ENCODE data around the gene KRT8.

KRT8 gene

DNA sequence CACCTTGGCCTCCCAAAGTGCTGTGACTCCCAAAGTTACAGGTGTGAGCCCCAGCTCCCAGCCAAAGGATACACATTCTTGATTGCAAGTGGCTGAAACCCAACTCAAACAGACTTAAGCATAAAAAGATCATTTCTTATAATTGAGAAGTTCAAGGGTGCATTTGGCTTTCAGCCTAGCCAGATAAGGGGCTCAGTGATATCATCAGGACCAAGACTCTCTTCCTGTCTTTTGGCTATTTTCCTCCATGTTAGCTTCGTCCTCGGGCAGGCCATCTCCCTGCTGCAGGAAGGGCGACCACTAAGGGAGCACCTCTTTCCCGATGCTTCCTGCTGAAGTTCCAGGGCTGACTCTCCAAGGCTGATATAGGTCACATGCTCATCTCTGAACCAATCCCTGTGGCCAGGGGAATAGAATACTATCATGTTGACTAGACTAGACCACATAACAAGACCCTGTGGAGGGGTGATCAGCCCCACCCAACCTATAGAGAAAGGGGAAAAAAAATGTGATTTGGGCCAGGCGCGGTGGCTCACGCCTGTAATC, 9.8 kb upstream of the KRT8 start:
- Mint-ChIP-seq H3K36me3 (ENCODE audit: low read depth) (no peaks in the 10 kb centered on the region), H3K27ac (no peak overlapping the region), H3K4me3 (no peak overlapping the region), H3K27me3 (no peaks in the 10 kb centered on the region), H3K9me3 (no peaks in the 10 kb centered on the region), H3K4me1 (ENCODE audit: low read depth) (no peaks in the 10 kb centered on the region)
- no peak for DNase-seq

DNA sequence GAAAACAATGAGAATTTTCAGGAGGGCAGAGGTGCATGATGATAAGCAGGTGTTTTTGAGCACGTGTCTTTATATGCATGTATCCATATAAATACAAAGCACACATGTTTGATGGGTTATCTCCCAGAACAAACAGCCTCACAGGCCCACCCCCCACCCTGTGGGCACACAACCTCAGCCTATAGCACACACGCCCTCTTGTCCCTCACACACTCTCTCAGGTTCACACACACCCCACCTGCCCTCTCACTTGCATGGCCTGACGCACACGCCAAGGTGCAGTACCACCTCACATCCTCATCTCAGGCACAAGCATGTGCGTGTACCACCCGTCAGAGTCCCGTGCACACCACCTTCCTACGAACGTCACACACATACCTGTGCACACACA, 8.6 kb upstream of the KRT8 start:
- no peaks in the 10 kb centered on the region for H3K9me3 Mint-ChIP-seq
- no peaks in the 10 kb centered on the region for H3K36me3 Mint-ChIP-seq (ENCODE audit: low read depth)
- H3K4me1 Mint-ChIP-seq (ENCODE audit: low read depth): no peaks in the 10 kb centered on the region
- no peak for DNase-seq
- no peak overlapping the region for H3K4me3 Mint-ChIP-seq
- no peaks in the 10 kb centered on the region for H3K27me3 Mint-ChIP-seq
- no peak overlapping the region for H3K27ac Mint-ChIP-seq

DNA sequence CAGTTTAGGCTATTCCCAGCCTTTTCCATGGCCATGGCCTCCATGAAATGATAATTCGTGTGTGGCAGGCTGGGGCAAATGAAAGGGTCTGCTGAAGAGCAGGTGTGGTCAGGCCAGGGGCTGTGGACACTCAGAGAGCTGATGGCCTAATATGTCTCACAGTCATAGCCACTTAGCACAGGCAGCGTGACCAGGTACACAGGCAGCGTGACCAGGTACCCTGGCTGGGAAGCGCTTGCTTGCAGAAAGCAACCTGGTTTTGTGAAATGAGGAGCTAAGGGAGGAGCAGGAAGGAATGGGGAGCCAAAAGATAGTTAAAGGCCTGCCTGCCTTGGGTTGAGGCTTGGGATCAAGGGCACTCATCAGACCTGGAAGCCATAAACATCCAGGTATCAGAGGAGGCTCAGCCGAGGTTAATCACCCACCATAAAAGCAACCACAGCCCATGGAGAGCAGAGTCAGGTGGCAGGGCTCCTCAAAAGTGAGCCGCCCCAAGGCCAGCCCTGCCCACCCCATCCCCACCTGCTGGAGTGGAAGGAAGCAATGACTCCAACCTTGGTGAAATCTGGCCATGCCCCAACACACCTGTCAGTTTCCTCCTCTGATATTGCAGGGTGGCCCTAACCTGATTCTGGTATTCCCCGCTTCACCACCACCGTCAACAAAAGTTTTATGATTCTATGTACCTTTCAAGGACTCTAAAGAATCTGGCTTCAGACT, 8.0 kb upstream of the KRT8 start:
- H3K4me3 Mint-ChIP-seq: no peak overlapping the region

DNA sequence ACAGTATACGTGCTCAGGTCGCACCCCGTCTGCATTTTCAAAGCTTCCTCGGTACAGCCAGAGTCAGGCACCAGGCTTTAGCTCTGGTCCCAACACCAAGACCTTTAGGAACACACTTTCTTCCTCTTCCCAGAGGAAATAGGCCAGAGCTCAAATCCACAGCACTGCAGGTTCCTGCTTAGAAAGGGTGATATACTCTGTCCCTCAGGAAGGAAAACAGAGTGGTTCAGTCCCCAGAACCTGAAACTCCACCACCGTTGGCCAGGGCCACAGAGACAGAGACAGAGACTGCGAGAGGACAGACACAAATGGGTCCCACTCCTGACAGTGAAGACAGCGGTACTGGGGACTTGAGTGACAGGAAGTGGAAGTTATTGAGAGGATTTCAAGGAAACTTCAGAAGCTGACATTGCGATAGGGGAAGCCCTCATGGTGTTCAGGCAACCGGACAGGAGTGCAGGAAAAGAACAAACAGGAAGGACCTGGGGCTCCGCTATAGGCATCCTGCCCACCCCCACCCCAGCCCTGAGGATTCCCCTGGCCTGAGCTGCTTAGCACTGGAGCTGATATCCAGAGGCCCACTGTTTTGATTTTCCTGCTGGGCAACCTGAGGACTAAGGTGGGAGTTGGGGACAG, 5.5 kb upstream of the KRT8 start:
- Mint-ChIP-seq H3K36me3 (ENCODE audit: low read depth) (no peaks in the 10 kb centered on the region), H3K4me1 (ENCODE audit: low read depth) (no peaks in the 10 kb centered on the region), H3K4me3 (no peak overlapping the region), H3K9me3 (no peaks in the 10 kb centered on the region), H3K27me3 (no peaks in the 10 kb centered on the region), H3K27ac (no peak overlapping the region)
- DNase-seq: no peak

More for the DNA sequence above, 8.0 kb upstream of the KRT8 start:
- no peaks in the 10 kb centered on the region for H3K9me3 Mint-ChIP-seq
- H3K4me1 Mint-ChIP-seq (ENCODE audit: low read depth): no peaks in the 10 kb centered on the region
- no peaks in the 10 kb centered on the region for H3K27me3 Mint-ChIP-seq
- no peak for DNase-seq
- no peaks in the 10 kb centered on the region for H3K36me3 Mint-ChIP-seq (ENCODE audit: low read depth)
- H3K27ac Mint-ChIP-seq: no peak overlapping the region

DNA sequence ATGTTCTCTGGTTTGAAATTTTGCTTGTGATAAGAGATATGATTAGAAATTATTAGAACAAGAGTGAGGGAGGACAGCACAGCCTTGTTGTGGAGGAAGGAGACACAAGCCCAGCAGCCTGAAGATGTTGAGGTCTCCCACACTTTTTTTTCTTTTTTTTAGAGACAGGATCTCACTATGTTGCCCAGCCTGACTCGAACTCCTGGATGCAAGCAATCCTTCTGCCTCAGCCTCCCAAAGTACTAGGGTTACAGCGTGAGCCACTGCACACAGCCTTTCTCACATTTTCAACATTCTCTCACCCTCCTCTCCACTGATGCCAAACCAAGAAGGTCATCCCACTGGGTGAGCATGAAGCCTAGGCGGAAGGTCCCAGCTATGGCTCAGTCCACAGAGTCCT, 4.9 kb upstream of the KRT8 start:
- H3K9me3 Mint-ChIP-seq: no peaks in the 10 kb centered on the region
- no peaks in the 10 kb centered on the region for H3K36me3 Mint-ChIP-seq (ENCODE audit: low read depth)
- DNase-seq: no peak
- no peaks in the 10 kb centered on the region for H3K4me1 Mint-ChIP-seq (ENCODE audit: low read depth)
- no peak overlapping the region for H3K27ac Mint-ChIP-seq
- H3K4me3 Mint-ChIP-seq: no peak overlapping the region
- H3K27me3 Mint-ChIP-seq: no peaks in the 10 kb centered on the region

DNA sequence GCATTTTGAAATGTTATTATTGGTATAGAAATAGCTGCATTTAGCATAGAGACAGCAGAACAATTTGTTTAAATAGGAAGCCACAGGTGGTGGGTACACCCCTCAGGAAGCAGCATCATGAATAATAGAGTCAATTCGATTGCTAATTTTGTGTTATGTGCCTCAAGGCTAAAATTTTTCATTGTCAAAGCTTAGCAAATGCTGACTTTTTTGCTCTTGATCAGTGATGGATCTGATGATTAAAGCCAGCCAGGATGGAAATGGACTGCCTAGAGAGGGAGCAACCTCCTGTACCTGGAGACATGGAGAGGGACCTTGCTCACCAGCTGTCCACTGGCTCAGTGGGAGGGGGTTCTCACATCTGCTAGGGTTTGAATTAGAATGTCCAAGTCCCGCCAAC, 4.5 kb upstream of the KRT8 start:
- Mint-ChIP-seq H3K27me3 (no peaks in the 10 kb centered on the region), H3K36me3 (ENCODE audit: low read depth) (no peaks in the 10 kb centered on the region), H3K4me3 (no peak overlapping the region), H3K27ac (no peak overlapping the region), H3K9me3 (no peaks in the 10 kb centered on the region), H3K4me1 (ENCODE audit: low read depth) (no peaks in the 10 kb centered on the region)
- no peak for DNase-seq

DNA sequence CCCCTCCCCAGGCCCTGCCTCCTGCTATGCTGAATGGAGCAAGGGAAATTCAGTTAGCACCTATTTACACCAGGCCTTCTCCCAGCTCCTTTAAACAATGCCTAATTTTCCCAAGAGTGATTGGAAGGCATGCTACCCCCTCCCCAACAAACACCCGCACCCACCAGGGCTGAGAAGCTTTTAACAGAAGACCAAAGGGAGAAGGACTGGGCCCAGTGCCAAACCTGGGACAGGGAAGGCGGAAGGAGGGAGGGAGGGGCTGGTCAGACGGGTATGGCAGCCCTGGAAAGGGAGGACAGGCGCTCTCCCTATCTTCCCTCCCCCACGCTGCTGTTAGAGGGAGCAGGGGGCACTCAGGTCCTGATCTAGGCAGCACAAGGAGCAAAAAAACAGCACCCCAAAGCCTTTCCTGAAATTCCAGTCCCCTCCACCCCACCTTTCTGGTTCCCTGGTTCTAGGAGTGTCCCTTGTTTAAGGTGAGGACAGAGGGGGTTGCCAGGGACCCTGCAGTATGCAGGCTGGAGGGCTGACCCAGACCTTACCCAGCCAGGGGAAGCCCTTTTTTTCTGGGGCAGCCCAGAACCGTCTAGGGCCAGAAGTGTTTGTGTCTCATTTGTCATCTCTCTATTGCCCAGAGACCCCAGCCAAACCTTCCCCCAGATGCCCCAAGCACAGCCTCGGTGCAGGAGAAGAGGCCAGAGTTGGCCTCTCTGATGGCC, 2.4 kb upstream of the KRT8 start:
- Mint-ChIP-seq H3K27me3 (no peaks in the 10 kb centered on the region), H3K36me3 (ENCODE audit: low read depth) (no peaks in the 10 kb centered on the region), H3K4me1 (ENCODE audit: low read depth) (peaks cover 9% of the 10 kb centered on the region), H3K9me3 (no peaks in the 10 kb centered on the region), H3K4me3 (no peak overlapping the region), H3K27ac (no peak overlapping the region)
- DNase-seq: no peak

DNA sequence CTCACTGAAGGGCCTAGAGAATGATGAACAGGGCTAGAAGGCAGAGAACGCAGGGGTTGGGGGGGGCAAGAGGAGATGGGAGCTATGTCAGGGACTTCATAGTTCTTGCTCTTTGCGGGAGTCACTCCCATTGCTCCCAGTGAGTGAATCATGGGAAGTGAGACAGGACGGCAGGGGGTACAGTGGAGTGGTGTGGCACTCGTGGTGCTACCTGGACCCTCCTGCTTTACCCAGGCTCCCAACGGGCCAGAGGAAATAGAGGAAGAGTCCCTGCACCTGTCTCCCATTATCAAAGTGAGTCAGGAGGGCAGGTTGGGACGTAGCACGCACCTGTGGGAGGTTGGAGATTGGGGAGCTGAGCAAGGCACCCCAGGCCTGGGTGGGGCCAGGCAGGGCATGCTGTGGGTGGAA, 1.3 kb upstream of the KRT8 start:
- no peak overlapping the region for H3K27ac Mint-ChIP-seq
- DNase-seq: no peak
- no peaks in the 10 kb centered on the region for H3K36me3 Mint-ChIP-seq (ENCODE audit: low read depth)
- H3K9me3 Mint-ChIP-seq: no peaks in the 10 kb centered on the region
- no peaks in the 10 kb centered on the region for H3K27me3 Mint-ChIP-seq
- no peak overlapping the region for H3K4me3 Mint-ChIP-seq
- H3K4me1 Mint-ChIP-seq (ENCODE audit: low read depth): peaks cover 9% of the 10 kb centered on the region

DNA sequence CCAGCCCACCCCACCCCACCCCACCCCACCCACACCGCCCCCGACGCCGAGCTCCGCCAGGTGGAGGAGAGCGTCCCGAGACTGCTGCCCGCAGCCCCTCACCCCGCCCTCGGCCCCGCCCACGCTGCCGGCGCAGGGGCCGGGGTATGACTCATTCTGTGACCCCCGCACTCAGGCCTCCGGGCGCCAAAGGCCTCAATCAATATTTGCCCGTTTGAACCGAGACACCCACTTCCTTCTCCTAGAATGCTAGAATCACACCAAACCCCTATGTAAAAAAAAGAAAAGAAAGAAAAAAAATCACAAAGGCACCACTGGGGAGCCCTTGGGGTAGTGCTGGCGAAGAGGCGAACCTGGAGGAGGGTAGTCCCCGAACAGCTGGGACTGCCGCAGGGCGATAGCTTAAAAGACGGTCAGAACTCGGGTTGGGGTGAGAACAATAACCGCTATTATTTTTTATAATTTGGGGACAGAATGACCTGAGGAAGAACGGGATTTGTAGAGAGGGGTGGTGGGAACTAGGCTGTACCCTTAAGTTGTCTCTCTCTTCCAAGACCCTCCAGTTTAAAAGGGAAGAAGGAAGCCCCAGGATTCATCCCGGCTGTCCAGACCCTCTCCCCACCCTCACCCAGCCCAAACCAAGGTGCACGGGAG, 894 bp downstream of the KRT8 start:
- no peaks in the 10 kb centered on the region for H3K36me3 Mint-ChIP-seq (ENCODE audit: low read depth)
- H3K27me3 Mint-ChIP-seq: no peaks in the 10 kb centered on the region
- peaks cover 9% of the 10 kb centered on the region for H3K4me1 Mint-ChIP-seq (ENCODE audit: low read depth)
- H3K9me3 Mint-ChIP-seq: no peaks in the 10 kb centered on the region
- peak overlapping the region; percentile 73 for H3K27ac Mint-ChIP-seq
- peak overlapping the region; percentile 52 for H3K4me3 Mint-ChIP-seq
- DNase-seq: peak; percentile 37

DNA sequence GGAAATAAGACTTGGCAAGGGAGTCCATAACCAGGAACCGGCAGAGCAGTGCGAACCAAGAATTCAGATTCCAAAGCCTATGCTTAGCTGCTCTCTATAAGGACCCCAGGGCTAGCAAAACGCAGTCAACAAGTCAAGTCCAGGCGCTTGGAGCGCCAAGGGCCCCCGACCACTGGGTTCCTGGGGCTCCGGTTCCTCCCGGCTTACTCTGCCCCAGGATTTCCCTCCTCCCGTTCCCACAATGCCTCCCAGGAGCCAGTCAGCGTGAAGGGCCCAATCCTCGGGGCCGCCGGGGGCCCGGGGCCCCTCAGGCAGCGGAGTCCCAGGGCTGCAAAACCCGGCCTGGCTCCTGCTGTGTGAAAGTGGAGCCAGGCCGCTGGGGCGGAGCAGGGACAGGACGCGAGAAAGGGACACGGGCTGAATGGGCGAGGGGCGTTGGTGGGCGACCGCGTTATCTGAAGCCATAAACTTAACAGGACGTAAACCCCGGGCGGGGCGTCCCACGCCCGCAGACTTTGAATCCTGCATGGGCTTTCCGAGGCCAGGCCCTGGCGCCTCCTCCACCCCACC, 1.5 kb downstream of the KRT8 start:
- Mint-ChIP-seq H3K9me3 (no peaks in the 10 kb centered on the region), H3K27me3 (no peaks in the 10 kb centered on the region), H3K27ac (no peak overlapping the region), H3K4me3 (peak overlapping the region; percentile 27), H3K36me3 (ENCODE audit: low read depth) (no peaks in the 10 kb centered on the region), H3K4me1 (ENCODE audit: low read depth) (peaks cover 9% of the 10 kb centered on the region)
- DNase-seq: peak; percentile 76

DNA sequence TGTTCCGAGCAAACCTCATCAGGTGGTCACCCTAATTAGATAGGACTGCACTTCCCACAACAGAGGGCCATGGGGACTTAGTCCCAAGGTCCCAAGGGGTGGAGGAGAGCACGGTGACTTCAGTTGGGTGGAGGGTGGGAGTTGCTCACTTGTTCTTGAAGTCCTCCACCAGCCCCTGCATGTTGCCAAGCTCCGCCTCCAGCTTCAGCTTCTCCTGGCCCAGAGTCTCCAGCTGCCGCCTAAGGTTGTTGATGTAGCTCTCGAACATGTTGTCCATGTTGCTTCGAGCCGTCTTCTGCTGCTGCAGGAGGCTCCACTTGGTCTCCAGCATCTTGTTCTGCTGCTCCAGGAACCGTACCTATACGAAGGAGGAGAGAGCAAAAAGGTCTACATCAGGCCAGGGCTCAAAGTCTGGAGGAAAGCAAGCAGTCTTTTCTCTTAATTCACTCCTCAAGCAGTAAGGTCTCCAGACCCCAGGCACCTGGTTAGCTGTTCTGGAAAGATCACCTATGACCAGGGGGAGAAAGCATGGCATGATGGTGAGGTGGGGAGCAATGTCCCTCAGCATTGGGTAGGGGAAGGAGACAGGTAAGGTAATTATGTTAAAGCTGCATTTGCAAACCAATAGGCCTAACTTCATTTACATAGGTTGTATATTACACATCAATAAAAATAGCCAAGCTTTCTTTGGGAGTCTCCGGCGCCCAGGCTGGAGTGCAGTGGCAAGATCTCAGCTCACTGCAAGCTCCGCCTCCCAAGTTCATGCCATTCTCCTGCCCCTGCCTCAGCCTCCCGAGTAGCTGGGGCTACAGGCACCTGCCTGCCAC, 2.9 kb downstream of the KRT8 start:
- Mint-ChIP-seq H3K9me3 (no peaks in the 10 kb centered on the region), H3K4me3 (no peak overlapping the region), H3K27me3 (no peaks in the 10 kb centered on the region), H3K27ac (no peak overlapping the region), H3K4me1 (ENCODE audit: low read depth) (peaks cover 9% of the 10 kb centered on the region), H3K36me3 (ENCODE audit: low read depth) (no peaks in the 10 kb centered on the region)
- no peak for DNase-seq

DNA sequence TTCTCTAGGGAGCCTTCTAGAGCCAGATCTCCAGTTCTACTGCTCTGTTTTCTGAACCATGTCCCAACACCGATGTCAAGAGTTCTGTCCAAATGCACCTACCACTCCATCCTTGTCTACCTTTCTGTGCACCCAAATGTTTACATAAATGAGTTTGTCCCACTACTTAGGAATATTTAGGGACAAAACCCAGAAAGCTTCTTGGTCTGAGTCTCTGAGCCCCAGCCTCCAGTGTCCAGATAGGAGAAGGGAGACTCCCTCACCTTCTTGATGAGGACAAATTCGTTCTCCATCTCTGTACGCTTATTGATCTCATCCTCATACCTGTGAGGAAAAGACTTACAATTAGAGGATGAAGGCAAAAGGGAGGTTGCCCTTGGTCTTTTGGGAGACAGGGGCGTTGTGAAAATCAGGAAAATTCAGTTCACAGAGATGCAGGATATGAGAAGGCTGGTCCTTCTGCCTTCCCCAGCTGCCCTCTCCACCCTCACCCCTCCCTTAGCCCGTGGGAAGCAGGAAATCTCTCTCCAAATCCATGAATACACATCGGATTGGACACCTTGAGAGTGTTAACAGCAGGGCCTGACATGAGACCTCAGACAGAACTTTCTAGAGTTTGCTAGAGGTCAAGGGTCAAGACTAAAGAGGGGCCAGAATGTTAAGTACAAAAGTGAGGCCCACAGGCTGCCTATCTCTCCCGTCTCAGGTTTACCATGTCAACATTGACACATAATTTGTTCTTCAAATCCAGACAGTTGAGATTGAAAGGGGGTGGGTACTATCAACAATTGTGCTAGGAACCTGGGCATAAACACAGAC, 3.8 kb downstream of the KRT8 start:
- H3K9me3 Mint-ChIP-seq: no peaks in the 10 kb centered on the region
- DNase-seq: no peak
- no peak overlapping the region for H3K4me3 Mint-ChIP-seq
- peaks cover 9% of the 10 kb centered on the region for H3K4me1 Mint-ChIP-seq (ENCODE audit: low read depth)
- no peak overlapping the region for H3K27ac Mint-ChIP-seq
- H3K27me3 Mint-ChIP-seq: no peaks in the 10 kb centered on the region
- H3K36me3 Mint-ChIP-seq (ENCODE audit: low read depth): no peaks in the 10 kb centered on the region

Measured in activated T-cell treated with anti-CD3 and anti-CD28 coated beads, Interleukin-2, amount 50 U/mL, for 24 hours (primary cell).